ENCODE results near the gene TPI1.
"Not testable (repeated sequence)": the region's sequence is repeated elsewhere in the genome, so short reads cannot be mapped to it uniquely, and the experiment has no call there.

TPI1 gene

GRCh38 chr12:6869049-6870021, 2.0 kb downstream of the TPI1 start:
- no peak for FAIRE-seq

DNA sequence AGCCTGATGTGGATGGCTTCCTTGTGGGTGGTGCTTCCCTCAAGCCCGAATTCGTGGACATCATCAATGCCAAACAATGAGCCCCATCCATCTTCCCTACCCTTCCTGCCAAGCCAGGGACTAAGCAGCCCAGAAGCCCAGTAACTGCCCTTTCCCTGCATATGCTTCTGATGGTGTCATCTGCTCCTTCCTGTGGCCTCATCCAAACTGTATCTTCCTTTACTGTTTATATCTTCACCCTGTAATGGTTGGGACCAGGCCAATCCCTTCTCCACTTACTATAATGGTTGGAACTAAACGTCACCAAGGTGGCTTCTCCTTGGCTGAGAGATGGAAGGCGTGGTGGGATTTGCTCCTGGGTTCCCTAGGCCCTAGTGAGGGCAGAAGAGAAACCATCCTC, 3.0 kb downstream of the TPI1 start:
- FAIRE-seq, result not testable (repeated sequence)

- FAIRE-seq, result no peak
Observed at GRCh38 chr12:6871052-6871957, 4.0 kb downstream of the TPI1 start.

- FAIRE-seq, result no peak
Observed at GRCh38 chr12:6872073-6873048, 5.0 kb downstream of the TPI1 start.

- peak; percentile 49 for FAIRE-seq
Observed at GRCh38 chr12:6873094-6874014, 6.0 kb downstream of the TPI1 start, which contains the start of gene SPSB2. TSS of gene SPSB2 (minus strand) at chr12:6873303. CDS start at chr12:6872901, 402 bp downstream.

DNA sequence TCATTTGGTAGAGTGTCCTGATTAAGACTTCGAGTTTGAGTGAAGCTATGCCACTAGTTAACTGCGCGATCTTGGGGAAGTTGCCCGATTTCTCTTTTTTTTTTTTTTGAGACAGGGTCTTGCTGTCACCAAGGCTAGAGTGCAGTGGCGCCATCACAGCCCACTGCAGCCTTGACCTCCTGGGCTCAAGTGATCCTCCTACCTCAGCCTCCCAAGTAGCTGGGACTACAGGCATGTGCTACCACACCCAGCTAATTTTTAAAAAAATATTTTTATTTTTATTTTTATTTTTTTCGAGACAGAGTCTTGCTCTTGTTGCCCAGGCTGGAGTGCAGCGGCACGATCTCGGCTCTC, 6.7 kb downstream of the TPI1 start:
- not testable (repeated sequence) for FAIRE-seq

GRCh38 chr12:6879824-6880223, 12.5 kb downstream of the TPI1 start:
- not testable (repeated sequence) for FAIRE-seq

GRCh38 chr12:6883252-6883651, 15.9 kb downstream of the TPI1 start:
- no peak for FAIRE-seq

DNA sequence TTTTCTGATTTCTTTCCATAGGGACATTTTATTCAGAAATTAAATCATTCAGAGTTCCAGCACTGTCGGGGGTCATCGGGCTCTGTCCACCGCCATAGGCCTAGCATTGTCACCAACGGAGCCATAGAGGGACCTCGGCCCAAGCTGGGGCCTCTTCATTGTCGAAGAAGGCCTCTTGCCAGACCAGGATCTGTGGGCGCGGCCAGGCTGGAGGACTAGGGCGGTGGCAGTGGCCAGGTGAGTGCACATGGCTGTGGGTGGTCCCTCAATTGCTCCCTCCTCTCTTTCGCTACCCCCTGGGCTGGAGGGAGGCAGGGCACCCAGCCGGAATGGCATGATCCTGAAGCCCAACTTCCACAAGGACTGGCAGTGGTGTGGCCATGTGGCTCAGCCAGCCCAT, 16.4 kb downstream of the TPI1 start:
- no peak for FAIRE-seq

- no peak for FAIRE-seq
Observed at GRCh38 chr12:6884539-6884938, 17.2 kb downstream of the TPI1 start.

DNA sequence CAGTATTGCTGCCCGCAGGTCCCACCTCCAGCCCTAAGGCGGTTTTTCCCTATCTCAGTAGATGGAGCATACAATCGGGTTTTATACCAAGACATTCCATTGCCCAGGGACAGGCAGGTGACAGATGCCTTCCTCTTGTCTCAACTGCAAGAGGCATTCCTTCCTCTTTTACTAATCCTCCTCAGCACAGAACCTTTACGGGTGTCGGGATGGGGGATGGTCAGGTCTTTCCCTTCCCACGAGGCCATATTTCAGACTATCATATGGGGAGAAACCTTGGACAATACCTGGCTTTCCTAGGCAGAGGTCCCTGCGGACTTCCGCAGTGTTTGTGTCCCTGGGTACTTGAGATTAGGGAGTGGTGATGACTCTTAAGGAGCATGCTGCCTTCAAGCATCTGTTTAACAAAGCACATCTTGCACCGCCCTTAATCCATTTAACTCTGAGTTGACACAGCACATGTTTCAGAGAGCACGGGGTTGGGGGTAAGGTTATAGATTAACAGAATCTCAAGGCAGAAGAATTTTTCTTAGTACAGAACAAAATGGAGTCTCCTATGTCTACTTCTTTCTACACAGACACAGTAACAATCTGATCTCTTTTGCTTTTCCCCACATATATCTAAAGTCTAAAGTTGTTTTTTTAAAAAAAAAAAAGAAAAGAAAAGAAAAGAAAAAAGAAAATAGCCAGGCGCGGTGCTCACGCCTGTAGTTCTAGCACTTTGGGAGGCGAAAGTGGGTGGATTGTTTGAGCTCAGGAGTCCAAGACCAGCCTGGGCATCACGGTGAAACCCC, 19.1 kb downstream of the TPI1 start:
- not testable (repeated sequence) for FAIRE-seq

DNA sequence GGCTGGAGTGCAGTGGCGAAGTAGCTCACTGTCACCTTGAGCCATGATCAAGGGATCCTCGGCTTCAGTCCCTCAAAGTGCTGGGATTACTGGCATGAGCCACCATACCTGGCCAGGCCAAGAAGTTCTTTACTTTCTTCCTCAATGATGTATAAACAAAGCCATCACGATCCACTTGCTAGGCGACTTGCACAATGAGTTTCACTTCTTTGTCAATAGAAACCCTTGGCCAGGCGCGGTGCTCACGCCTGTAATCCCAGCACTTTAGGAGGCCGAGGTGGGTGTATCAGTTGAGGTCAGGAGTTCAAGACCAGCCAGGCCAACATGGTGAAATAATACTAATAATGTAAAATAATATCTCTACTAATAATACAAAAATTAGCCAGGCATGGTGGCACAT, 20.1 kb downstream of the TPI1 start:
- no peak for FAIRE-seq

GRCh38 chr12:6888360-6888759, 21.0 kb downstream of the TPI1 start:
- FAIRE-seq, result no peak

- FAIRE-seq, result not testable (repeated sequence)
Observed at GRCh38 chr12:6888794-6889193, 21.5 kb downstream of the TPI1 start.

DNA sequence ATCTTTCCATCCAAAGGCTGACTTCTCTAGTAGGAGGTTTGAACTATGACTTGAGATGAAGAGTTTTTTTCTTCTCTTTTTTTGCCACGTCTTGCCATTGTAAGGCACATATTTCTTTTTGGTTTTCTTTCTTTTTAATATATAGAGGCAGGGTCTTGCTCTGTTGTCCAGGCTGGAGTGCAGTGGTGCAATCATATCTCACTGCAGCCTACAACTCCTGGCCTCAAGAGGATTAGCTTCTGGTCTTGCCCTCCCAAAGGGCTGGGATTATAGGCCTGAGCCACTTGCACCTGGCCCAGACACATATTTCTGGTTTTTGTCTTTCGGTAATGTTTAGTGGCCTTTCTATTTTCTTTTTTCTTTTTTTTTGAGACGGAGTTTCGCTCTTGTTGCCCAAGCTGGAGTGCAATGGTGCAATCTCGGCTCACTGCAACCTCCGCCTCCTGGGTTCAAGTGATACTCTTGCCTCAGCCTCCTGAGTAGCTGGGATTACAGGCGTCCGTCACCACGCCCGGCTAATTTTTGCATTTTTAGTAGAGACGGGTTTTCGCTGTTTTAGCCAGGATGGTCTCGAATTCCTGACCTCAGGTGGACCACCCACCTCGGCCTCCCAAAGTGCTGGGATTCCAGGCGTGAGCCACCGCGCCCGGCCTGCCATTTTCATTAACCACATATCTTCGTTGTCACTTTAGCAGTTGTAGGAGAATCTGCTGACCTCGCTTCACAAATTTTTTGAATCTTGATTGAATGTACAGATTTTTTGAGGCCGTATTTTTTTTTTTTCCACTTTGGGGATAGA, 22.6 kb downstream of the TPI1 start:
- FAIRE-seq, result not testable (repeated sequence)

- peak; percentile 37 for FAIRE-seq
Observed at GRCh38 chr12:6890789-6891645, 23.7 kb downstream of the TPI1 start.

- no peak for FAIRE-seq
Observed at GRCh38 chr12:6891646-6892001, 24.3 kb downstream of the TPI1 start.

- FAIRE-seq, result not testable (repeated sequence)
Observed at GRCh38 chr12:6892683-6893082, 25.4 kb downstream of the TPI1 start.

Data from A204.1 (cell line).